HepG2 (cell line): ENCODE measurements around the gene HIPK2. TPM values are rescaled to one million over a fixed set of nuclear protein-coding genes. Genes with fewer than 3 reads are reported as not detected.

Experiments used
- FOSL2 ChIP-seq: sonication (generic); formaldehyde crosslinking; IDR thresholded peaks from 2 replicates; pipeline ENCODE4 v1.4.0; 2020; ENCODE audit warnings: missing genetic modification reagents
- FOXK2 ChIP-seq: fragments of 450-650 bp; IDR thresholded peaks from 2 replicates; pipeline ENCODE4 v1.6.1; 2016
- KDM2A ChIP-seq: sonication (generic); formaldehyde crosslinking; IDR thresholded peaks from 2 replicates; pipeline ENCODE4 v1.4.0; 2020; ENCODE audit warnings: low read depth, missing genetic modification reagents, borderline replicate concordance
- MIER3 ChIP-seq: IDR thresholded peaks from 2 replicates; pipeline ENCODE4 v1.6.1; 2016; ENCODE audit warnings: missing compliant biosample characterization, borderline replicate concordance
- NCOA1 ChIP-seq: sonication (generic); formaldehyde crosslinking; IDR thresholded peaks from 2 replicates; pipeline ENCODE4 v1.9.0; 2021; ENCODE audit warnings: missing genetic modification reagents
- PRMT3 ChIP-seq: sonication (generic); formaldehyde crosslinking; IDR thresholded peaks from 2 replicates; pipeline ENCODE4 v1.8.1; 2022; ENCODE audit warnings: low read depth, mild to moderate bottlenecking, moderate library complexity, missing genetic modification reagents, borderline replicate concordance
- ZNF747 ChIP-seq: sonication (generic); formaldehyde crosslinking; IDR thresholded peaks from 2 replicates; pipeline ENCODE4 v1.8.1; 2023; ENCODE audit warnings: missing genetic modification reagents, mild to moderate bottlenecking, borderline replicate concordance
- polyA plus RNA-seq, 8 experiments: library from polyadenylated mRNA; depleted of rRNA in 3 of 8; stranded (reverse) in 7 of 8; unstranded in 1 of 8; fragments of >200 nt; fragmentation: Illumina TruSeq in 4 of 8; extraction: Trizol in 4 of 8; gene quantifications; 2 replicates each; pipeline versions ENCODE4 v1.2.1 to v1.2.3, GENCODE V29; 2011 to 2016; ENCODE audit warnings: low read depth in 4 of 8, missing spikeins in 1 of 8, mixed read lengths in 1 of 8; ENCODE audit not compliant: insufficient read depth in 1 of 8
- total RNA-seq, 5 experiments: library from RNA; depleted of rRNA; stranded (reverse); fragments of >200 nt; fragmentation: Illumina TruSeq; extraction: Trizol; gene quantifications; 2 replicates each; pipeline ENCODE4 v1.2.3, GENCODE V29; 2016; ENCODE audit warnings: low read depth in 1 of 5
- TF ChIP-seq, protein P1 (sequence below): sonication (generic); formaldehyde crosslinking; conservative IDR thresholded peaks from 2 replicates; pipeline ENCODE4 v1.4.0; 2020; ENCODE audit warnings: mild to moderate bottlenecking, missing genetic modification reagents, moderate library complexity
- TF ChIP-seq, protein P2 (sequence below), 2 experiments: fragments of 450-650 bp in 1 of 2; sonication (generic) in 1 of 2; formaldehyde crosslinking in 1 of 2; IDR thresholded peaks; 2 replicates each; pipeline versions ENCODE4 v1.6.1 to v1.8.0; 2016 to 2022; ENCODE audit warnings: antibody characterized with exemption in 1 of 2, mild to moderate bottlenecking in 1 of 2, missing genetic modification reagents in 1 of 2
- TF ChIP-seq, protein P3 (sequence below), 2 experiments: sonication (generic) in 1 of 2; formaldehyde crosslinking in 1 of 2; IDR thresholded peaks; 2 replicates each; pipeline versions ENCODE4 v1.6.1 to v1.9.0; 2014 to 2022; ENCODE audit warnings: antibody characterized with exemption in 1 of 2, borderline replicate concordance in 1 of 2, inconsistent platforms in 1 of 2, low read depth in 1 of 2, missing genetic modification reagents in 1 of 2

Gene HIPK2
- total and polyA plus RNA-seq, 2 of the 13 experiments (the other 11 are each of a cell fraction or from before 2014, with no cell fraction given), result 14.4 to 20.2 TPM

DNA sequence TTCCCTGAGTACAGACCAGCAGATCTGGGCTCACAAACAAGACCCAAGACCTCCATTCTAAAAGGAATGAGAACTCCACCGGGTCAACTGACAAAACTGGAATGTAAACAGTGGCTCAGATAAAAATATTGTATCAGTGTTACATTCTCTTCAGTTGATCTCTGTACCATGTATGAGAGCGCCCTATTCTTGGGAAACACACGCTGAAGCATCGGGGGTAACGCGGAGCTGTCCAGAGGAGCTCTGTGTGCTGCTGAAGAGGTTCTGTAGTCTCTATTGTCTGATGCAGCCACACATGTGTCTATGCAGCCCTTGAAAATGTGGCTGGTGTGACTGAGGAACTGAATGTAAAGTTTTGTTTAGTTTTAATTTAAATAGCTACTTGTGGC lies 39.7 kb downstream of the HIPK2 start (continued):
- TF ChIP-seq KDM2A (CRISPR knock-in tag), result no peak
- TF ChIP-seq FOSL2 (CRISPR knock-in tag), result no peak
- TF ChIP-seq ZNF747 (CRISPR knock-in tag), result no peak
- TF ChIP-seq FOXK2, result no peak
- TF ChIP-seq MIER3 (CRISPR knock-in tag), result no peak
- no peak for TF ChIP-seq NCOA1 (CRISPR knock-in tag)
- TF ChIP-seq, protein P1, sequence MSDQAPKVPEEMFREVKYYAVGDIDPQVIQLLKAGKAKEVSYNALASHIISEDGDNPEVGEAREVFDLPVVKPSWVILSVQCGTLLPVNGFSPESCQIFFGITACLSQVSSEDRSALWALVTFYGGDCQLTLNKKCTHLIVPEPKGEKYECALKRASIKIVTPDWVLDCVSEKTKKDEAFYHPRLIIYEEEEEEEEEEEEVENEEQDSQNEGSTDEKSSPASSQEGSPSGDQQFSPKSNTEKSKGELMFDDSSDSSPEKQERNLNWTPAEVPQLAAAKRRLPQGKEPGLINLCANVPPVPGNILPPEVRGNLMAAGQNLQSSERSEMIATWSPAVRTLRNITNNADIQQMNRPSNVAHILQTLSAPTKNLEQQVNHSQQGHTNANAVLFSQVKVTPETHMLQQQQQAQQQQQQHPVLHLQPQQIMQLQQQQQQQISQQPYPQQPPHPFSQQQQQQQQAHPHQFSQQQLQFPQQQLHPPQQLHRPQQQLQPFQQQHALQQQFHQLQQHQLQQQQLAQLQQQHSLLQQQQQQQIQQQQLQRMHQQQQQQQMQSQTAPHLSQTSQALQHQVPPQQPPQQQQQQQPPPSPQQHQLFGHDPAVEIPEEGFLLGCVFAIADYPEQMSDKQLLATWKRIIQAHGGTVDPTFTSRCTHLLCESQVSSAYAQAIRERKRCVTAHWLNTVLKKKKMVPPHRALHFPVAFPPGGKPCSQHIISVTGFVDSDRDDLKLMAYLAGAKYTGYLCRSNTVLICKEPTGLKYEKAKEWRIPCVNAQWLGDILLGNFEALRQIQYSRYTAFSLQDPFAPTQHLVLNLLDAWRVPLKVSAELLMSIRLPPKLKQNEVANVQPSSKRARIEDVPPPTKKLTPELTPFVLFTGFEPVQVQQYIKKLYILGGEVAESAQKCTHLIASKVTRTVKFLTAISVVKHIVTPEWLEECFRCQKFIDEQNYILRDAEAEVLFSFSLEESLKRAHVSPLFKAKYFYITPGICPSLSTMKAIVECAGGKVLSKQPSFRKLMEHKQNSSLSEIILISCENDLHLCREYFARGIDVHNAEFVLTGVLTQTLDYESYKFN, result peak; percentile 62
- TF ChIP-seq, protein P2, sequence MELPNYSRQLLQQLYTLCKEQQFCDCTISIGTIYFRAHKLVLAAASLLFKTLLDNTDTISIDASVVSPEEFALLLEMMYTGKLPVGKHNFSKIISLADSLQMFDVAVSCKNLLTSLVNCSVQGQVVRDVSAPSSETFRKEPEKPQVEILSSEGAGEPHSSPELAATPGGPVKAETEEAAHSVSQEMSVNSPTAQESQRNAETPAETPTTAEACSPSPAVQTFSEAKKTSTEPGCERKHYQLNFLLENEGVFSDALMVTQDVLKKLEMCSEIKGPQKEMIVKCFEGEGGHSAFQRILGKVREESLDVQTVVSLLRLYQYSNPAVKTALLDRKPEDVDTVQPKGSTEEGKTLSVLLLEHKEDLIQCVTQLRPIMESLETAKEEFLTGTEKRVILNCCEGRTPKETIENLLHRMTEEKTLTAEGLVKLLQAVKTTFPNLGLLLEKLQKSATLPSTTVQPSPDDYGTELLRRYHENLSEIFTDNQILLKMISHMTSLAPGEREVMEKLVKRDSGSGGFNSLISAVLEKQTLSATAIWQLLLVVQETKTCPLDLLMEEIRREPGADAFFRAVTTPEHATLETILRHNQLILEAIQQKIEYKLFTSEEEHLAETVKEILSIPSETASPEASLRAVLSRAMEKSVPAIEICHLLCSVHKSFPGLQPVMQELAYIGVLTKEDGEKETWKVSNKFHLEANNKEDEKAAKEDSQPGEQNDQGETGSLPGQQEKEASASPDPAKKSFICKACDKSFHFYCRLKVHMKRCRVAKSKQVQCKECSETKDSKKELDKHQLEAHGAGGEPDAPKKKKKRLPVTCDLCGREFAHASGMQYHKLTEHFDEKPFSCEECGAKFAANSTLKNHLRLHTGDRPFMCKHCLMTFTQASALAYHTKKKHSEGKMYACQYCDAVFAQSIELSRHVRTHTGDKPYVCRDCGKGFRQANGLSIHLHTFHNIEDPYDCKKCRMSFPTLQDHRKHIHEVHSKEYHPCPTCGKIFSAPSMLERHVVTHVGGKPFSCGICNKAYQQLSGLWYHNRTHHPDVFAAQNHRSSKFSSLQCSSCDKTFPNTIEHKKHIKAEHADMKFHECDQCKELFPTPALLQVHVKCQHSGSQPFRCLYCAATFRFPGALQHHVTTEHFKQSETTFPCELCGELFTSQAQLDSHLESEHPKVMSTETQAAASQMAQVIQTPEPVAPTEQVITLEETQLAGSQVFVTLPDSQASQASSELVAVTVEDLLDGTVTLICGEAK (IDR thresholded peaks at IDR 0.05), result no peak
- TF ChIP-seq, protein P2 (CRISPR knock-in tag; IDR thresholded peaks at IDR 0.05), result no peak
- no peak for TF ChIP-seq PRMT3 (CRISPR knock-in tag)
- TF ChIP-seq, protein P3, sequence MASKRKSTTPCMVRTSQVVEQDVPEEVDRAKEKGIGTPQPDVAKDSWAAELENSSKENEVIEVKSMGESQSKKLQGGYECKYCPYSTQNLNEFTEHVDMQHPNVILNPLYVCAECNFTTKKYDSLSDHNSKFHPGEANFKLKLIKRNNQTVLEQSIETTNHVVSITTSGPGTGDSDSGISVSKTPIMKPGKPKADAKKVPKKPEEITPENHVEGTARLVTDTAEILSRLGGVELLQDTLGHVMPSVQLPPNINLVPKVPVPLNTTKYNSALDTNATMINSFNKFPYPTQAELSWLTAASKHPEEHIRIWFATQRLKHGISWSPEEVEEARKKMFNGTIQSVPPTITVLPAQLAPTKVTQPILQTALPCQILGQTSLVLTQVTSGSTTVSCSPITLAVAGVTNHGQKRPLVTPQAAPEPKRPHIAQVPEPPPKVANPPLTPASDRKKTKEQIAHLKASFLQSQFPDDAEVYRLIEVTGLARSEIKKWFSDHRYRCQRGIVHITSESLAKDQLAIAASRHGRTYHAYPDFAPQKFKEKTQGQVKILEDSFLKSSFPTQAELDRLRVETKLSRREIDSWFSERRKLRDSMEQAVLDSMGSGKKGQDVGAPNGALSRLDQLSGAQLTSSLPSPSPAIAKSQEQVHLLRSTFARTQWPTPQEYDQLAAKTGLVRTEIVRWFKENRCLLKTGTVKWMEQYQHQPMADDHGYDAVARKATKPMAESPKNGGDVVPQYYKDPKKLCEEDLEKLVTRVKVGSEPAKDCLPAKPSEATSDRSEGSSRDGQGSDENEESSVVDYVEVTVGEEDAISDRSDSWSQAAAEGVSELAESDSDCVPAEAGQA (IDR thresholded peaks at IDR 0.05; ENCODE audit: low read depth), result no peak
- TF ChIP-seq, protein P3 (CRISPR knock-in tag; IDR thresholded peaks at IDR 0.05; ENCODE audit: borderline replicate concordance), result no peak
